ENCODE measurements around the gene CSTPP1.

CSTPP1 gene

GRCh38 chr11:46892109-46892508 is 44.5 kb upstream of the CSTPP1 start:
- Mint-ChIP-seq H3K27me3 (ENCODE audit: low read depth) (no peaks in the 10 kb centered on the region), H3K4me3 (no peak overlapping the region)

GRCh38 chr11:46892838-46893237 is 43.7 kb upstream of the CSTPP1 start:
- no peak for TF ChIP-seq CTCF (IDR thresholded peaks at IDR 0.05; ENCODE audit: unreplicated experiment in 3 of 3)
- H3K4me3 Mint-ChIP-seq, result no peak overlapping the region
- H3K27ac Mint-ChIP-seq, result no peak overlapping the region
- no peaks in the 10 kb centered on the region for H3K27me3 Mint-ChIP-seq (ENCODE audit: low read depth)
- H3K9me3 Mint-ChIP-seq, result no peaks in the 10 kb centered on the region
- H3K4me1 Mint-ChIP-seq, result no peaks in the 10 kb centered on the region
- H3K36me3 Mint-ChIP-seq (ENCODE audit: low read depth), result peaks cover 47% of the 10 kb centered on the region

More at GRCh38 chr11:46892109-46892508, 44.5 kb upstream of the CSTPP1 start:
- H3K27ac Mint-ChIP-seq, result no peak overlapping the region
- peaks cover 48% of the 10 kb centered on the region for H3K36me3 Mint-ChIP-seq (ENCODE audit: low read depth)
- H3K9me3 Mint-ChIP-seq, result no peaks in the 10 kb centered on the region
- no peaks in the 10 kb centered on the region for H3K4me1 Mint-ChIP-seq
- no peak for TF ChIP-seq CTCF (IDR thresholded peaks at IDR 0.05; ENCODE audit: unreplicated experiment in 3 of 3)

- peaks cover 54% of the 10 kb centered on the region for H3K36me3 Mint-ChIP-seq (ENCODE audit: low read depth)
- H3K27ac Mint-ChIP-seq, result no peak overlapping the region
- H3K9me3 Mint-ChIP-seq, result no peaks in the 10 kb centered on the region
- TF ChIP-seq CTCF (IDR thresholded peaks at IDR 0.05; ENCODE audit: unreplicated experiment in 3 of 3), result no peak
- H3K27me3 Mint-ChIP-seq (ENCODE audit: low read depth), result no peaks in the 10 kb centered on the region
- no peak overlapping the region for H3K4me3 Mint-ChIP-seq
- no peaks in the 10 kb centered on the region for H3K4me1 Mint-ChIP-seq
These were observed 42.1 kb upstream of the CSTPP1 start for GRCh38 chr11:46894506-46894905.

- Mint-ChIP-seq H3K9me3 (no peaks in the 10 kb centered on the region), H3K36me3 (ENCODE audit: low read depth) (peaks cover 52% of the 10 kb centered on the region), H3K4me3 (no peak overlapping the region), H3K27ac (no peak overlapping the region), H3K27me3 (ENCODE audit: low read depth) (no peaks in the 10 kb centered on the region), H3K4me1 (no peaks in the 10 kb centered on the region)
- no peak for TF ChIP-seq CTCF (IDR thresholded peaks at IDR 0.05; ENCODE audit: unreplicated experiment in 3 of 3)
These were observed 41.6 kb upstream of the CSTPP1 start for GRCh38 chr11:46894961-46895360.

GRCh38 chr11:46895821-46896220 is 40.7 kb upstream of the CSTPP1 start:
- no peak overlapping the region for H3K27ac Mint-ChIP-seq
- no peaks in the 10 kb centered on the region for H3K9me3 Mint-ChIP-seq
- H3K4me3 Mint-ChIP-seq, result no peak overlapping the region
- no peaks in the 10 kb centered on the region for H3K27me3 Mint-ChIP-seq (ENCODE audit: low read depth)
- no peak for TF ChIP-seq CTCF (IDR thresholded peaks at IDR 0.05; ENCODE audit: unreplicated experiment in 3 of 3)
- H3K4me1 Mint-ChIP-seq, result no peaks in the 10 kb centered on the region
- peaks cover 51% of the 10 kb centered on the region for H3K36me3 Mint-ChIP-seq (ENCODE audit: low read depth)

- Mint-ChIP-seq H3K4me3 (no peak overlapping the region), H3K27ac (no peak overlapping the region), H3K36me3 (ENCODE audit: low read depth) (peaks cover 57% of the 10 kb centered on the region), H3K9me3 (no peaks in the 10 kb centered on the region), H3K27me3 (ENCODE audit: low read depth) (no peaks in the 10 kb centered on the region), H3K4me1 (no peaks in the 10 kb centered on the region)
- TF ChIP-seq CTCF (IDR thresholded peaks at IDR 0.05; ENCODE audit: unreplicated experiment in 3 of 3), result peak in 2 of 3 experiments; percentile 11 to 28
These were observed 39.7 kb upstream of the CSTPP1 start for GRCh38 chr11:46896719-46897406.
